ENCODE results near the gene FOXP1.
A peak's percentile ranks its signal among the peaks of the same experiment; 100 is the strongest.

FOXP1 gene

DNA sequence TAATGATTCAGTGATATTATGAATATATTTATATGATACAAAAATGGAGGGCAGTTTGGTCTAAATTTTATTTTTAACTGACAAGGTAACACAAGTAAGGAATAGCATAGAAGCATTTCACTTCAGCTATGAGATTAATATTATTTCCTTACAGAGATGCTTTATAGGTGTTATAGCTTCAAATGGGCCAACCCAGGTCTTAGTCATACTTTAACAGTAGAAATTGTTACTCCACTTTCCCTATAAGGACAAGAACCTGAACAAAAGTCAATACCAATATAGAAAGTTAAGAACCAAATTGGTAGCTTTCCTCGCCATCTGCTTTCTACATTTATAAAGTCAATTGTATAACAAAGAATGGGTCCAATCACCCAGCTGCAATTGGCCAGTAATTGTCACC, 570.6 kb downstream of the FOXP1 start:
- DNase-seq, result no peak

DNA sequence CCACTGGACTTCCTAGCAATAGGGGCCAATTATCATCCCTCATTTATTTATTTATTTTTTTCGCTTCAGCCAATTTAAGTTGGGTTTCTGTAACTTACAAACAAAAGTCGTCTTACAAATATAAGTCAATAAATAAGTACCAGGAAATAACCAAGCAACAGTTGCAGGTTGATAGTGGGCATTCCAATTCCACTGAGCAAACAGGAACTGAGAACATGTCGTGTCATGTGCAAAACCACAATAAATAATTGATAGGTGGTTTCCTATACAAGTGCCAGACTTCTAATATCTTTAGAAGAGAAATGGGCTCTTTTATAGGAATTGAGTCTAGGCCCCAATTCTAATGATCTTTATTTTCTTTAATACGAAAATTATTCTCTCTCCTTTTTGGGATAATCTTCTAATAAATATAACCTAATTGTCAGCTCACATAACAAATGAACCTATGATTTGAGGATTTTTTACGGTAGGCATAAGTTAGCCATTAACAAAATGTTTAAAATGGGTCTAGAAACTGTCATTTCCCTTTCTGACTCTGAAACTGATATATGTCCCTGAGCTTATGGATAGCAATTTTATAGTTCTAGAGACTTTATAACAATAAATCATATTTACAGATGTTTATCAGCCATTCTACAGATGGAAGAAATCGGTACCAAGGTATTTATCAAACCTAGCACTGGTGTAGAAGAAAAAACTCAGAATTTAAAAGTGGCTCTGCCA, 571.8 kb downstream of the FOXP1 start:
- no peak for DNase-seq

DNA sequence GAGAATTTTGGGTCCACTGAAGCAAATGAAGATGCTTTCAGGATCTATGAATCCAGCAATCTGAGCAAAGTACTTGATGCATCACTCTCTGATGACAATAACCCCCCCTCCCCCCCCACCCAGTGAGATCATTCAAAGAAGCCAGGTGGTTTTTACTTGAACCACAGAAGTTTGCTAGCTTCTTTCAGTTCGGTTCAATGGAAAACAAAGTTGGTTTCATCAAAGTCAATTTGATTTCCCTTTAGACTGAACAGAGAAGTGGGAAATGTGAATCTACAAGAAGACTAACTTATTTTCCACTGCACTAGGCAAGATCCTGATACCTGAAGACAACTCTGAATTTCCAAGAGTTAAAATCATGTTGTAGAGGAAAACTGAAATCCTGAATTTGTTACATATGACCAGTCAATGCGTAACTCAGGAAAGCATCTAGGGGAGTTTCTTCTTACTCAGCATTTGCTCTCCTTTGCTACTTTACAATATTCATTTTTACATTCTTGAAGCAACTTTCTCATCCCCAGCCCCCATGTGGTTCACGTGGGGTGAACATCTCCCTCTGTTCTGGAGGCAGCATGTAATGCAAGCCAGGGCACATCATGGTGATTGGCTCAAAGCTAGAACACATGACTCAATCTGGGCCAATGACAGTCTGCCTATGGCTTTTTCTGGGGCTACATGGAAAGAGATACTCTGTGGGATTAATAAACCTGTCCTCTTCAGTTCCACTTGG, 572.6 kb downstream of the FOXP1 start:
- peak; percentile 60 for DNase-seq

DNA sequence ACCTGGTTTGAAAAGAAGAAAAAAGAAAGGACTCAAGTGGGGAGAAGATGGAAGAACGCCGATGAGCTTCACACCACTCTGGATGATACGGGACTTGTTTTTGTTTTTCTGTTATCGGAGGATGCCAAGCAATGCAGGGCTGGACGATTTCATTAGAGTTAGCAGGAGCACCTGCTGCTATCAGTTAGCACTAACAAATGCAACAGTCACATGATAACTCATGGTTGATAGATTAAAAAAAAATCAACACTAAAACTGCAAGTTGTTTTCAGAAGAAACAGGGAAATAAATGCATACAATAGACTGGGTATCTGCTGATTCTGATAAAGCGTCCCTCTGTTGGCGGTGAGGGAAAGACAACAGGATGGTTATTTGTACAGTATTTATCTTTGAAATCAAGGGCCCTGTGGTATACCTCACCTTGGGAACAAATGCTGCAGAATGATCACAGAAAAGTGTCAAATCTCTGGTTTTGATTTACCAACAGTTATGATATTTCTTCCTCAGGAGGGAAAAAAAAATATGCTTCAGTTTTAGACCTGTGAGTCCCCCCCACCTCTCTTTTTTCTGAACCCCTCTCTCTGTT, 575.1 kb downstream of the FOXP1 start:
- DNase-seq, result no peak

DNA sequence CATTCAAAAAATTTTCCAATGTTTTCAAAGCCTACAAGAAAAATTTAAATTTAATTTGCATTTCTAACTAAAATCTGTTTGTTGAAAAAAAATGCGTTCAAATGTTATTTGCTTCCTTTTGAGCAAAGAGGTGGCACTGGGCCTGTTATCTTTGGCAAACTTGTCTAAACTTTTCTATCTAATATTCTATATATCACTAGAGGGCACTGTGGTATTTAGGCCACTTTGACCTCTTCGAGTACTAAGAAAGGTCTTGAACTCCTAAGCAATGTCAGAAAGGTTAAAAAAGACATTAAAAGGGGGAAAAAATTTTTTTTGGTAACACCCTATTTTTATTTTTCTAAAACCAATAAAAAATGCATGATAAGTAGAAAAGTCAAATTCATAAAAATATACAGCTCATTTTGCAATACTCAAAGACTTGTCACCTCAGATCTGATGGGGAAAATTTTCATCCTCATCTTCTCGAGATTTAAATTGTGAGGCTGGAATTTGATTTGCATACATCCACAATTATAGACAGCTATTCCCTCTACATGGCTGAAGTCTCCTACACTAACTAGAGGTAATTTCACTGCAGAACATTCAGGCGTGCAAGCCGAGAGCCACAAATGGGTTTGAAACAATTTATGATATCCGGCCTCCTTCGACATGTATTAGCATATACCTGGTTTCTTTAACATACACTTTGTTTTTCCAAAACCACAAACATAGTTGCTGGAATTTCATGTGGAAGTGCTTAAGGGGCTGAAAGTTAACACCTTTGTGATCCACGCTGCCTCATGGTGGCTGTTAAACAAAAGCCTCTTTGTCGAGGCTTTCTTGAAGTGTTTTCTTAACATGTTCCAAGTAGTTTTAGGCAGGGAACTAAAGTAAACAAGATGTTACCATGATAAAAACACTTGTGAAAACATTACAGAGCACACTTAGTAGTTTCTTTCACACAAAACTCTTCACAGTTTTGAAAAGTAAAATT, 576.4 kb downstream of the FOXP1 start:
- DNase-seq, result no peak

DNA sequence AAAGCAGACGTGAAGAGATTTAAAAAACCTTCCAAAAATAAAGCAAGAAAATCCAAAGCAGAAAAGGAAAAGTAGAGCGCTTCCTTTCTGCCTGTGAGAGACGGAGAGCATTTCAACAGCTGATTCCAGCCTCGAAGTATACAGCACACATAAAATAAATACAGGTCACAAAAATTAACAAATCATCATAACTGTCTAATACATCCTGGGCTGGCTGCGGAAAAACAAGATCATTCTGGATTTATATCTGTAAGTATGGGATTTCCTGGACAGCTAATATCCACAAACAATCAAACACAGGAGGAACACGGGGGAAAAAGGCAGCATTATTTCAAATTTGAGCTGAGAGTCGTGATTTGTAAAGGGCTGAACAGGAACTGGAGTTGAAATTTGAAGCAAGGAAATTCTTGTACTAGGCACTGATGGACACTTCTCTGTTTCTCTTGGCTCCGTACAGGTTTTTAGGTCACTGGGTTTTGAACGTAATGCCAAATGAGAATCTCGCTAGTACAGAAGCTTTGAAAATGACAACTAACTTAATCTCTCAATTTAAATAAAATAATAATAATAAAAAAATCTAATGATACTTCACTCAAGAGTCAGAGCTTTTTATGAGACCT, 577.7 kb downstream of the FOXP1 start:
- no peak for DNase-seq

DNA sequence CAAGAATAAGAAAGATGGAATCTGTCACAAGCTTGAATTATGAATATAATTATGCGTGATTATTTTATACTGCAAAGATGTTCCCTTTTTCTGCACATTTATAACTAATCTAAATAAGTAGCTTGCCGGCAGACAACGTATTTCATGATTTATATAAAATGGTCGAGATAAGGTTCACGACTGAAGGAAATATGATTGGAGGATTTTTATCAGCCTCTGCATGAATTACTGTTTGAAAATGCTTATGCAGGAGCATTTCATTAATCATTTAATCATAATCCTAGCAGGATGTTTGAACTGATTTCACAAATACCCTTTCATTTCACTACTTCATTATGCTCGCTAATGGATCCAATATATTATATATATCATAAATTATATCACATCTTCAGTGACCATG, 580.0 kb downstream of the FOXP1 start:
- DNase-seq, result no peak

DNA sequence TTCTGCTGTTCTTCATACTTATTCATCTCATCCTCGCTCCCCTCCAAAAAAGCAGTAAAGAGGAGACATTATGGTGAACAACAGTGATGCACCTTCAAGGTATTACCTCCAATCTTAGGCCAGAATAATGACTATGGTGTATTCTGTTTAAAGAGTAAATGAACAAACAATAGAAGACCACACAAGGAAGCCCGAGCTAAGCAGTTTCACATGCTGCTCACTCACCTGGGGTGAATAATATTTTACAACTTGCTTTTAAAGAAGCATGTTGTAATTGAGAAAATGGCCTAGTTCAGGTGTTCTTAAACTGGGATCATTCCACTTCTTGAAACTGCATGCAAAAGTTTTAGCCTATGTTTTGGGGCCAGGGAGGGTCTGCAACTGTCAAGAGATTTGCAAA, 581.2 kb downstream of the FOXP1 start:
- DNase-seq, result no peak

DNA sequence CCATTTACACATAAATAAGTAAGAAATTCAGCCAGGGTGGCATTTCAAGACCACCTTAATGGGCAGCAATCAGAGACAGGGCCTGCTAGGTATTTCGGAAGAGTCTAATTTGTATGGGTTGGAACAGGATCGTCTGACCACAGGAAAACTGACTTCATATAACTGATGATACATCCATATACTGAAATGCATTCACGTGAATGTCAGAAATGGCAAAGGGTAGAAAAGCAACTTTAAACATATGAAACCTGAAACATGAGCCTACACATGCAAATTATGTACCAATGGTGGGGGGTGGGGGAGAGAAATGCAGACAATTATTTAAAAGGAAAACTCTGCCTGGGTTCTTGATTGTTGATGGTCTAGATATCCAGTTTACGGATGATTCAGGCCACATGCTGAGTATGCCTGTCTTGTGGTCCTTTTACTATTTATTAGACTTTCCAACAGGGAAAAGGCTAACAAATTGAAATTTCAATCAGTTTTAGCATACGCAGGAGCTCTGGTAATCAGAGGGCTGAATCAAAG, 582.2 kb downstream of the FOXP1 start:
- no peak for DNase-seq

DNA sequence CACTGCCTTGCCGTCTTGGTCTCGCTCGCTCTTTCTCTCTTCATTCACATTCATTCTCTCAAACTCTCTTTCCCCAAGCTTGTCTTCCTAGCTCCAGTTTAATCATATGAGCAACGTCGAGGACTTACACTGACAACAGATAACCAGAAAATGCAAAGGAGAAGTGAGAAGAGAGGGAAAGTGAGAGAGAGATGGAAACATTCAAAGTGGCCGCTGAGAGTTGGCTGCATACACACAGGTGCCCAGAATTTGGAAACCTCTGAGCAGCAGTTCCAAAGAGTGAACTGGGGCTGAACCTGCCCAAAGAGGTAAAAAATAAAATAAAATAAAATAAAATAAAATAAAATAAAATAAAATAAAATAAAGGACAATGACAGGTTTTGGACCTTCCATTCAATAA, 583.0 kb downstream of the FOXP1 start:
- DNase-seq, result no peak

DNA sequence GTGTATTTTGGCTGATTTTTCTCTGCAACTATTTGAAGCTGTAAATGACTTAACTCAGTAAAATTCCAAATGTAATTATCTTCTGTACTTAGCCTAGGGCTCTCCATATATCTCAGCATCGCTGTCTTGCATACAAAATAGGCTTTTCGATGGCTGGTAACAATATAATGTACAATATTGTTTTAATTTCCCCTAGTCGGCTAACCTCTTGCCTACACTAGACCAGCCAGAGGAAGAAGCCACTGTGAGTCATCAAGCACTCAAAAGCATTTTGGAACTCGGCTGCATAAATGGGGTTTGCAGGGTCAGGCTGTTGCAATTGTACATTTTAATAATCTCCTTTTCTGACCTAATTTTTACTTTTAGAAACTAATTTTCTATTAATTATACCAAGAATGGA, 583.8 kb downstream of the FOXP1 start:
- DNase-seq, result no peak

DNA sequence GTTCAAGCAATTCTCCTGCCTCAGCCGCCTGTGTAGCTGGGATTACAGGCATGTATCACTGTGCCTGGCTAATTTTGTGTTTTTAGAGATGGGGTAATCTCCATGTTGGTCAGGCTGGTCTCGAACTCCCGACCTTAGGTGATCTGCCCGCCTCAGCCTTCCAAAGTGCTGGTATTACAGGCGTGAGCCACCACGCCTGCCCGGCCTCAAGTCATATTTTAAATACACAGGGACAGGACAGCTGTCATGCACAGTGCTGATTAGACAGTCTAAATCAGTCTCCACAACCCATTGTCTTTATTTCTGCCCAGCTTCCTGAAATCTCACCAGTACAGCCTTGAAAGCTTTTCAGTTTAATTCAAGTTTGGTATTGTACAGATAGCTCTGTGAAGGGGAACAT, 587.4 kb downstream of the FOXP1 start:
- no peak for DNase-seq

DNA sequence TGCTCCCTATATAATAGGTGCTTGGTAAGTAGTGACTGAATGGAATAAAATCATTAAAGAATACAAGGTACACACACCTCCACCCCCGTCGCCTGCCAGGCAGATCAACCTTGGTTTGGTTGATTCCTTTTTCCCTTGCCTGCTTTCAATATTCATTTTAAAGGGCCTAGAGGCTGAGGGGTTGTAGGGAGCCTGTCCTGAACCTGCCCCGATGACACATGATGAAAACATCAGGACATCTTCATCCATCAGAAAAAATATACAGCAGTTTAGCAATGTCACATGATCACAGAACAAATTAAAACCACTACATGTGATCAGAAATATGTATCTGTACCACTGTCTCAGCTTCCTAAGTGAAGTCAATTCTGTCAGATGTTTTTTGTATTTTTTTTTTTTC, 588.9 kb downstream of the FOXP1 start:
- DNase-seq, result no peak

DNA sequence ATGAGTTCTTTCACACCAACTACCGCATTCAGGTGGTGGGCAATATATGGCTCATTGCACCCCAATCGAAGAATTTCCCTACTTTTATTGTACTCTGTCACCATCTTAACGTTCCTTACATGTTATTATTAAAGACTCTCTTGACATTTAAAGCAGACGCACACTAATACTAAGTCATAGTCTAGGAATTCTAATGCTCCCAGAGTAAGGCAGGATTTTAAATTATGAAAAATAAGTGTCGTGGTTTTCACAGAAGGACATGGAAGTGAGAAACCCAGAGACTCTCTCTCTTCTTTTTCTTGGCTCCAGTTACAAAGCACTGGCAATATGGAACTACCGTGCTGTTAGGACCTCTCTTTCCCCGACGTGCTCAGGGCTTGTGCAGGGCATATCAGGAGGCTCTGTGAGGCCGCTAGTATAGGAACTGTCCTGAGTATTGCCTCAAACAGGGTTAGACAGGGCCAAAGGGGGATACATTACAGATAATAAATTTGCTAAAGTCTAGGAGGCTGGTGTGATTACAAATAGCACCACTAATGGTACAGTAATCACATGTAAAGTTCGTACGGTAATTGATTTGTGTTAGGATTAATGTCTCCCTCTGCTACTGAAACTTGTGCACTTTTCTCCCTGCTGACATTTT, 590.8 kb downstream of the FOXP1 start:
- no peak for DNase-seq

DNA sequence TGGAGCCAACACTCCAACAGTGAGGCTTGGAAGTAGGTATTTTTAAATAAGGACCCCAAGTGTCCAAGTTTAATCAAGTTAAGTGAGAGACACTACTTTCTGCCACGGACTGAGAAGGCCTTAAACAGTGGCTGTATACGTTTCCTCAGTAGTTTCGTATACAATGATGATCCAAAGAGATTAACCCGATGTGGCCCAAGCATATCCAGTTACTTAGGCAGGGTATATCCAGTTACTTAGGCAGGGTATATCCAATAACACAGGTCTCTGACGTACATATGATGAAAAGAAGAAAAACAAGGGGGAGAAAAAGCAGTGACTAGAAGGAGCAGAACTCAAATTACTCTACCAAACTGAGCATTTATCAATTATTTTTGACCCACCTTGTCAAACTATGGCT, 591.4 kb downstream of the FOXP1 start:
- DNase-seq, result no peak

DNA sequence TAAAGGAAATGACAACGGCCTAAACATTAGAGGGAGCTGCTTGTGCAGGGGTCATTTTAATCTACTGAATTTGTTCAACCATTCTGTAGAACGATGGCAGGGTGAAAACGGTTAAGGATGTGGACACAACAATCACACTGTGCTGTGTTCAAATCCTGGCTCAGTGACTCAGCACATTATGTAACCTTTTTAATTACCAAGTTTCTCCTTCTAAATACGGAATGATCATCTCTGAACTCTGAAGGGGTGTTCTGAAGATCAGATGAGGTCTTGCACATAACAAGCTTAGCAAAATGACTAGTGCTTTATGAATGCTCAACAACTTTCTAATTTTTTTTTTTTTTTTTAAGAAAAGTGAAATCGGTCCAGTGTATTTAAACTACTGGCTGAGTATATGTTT, 592.8 kb downstream of the FOXP1 start:
- DNase-seq, result no peak

DNA sequence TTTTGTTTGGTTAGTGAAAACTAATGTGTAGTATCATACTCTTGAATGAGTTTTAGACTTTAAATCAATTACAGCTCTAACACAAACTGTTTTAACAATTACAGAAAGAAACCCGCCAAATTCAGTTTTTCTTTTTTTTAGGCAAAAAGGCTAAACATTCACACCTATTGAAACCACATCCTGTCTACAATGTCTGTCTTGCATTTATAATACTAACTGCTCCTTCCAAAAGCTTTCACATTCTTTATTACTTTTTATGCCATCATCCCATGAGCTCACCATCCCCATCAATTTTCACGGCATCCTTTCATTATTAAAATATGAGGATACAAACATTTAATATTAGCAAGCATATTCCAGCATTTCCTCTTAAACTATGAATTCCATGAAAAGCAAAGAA, 593.3 kb downstream of the FOXP1 start:
- DNase-seq, result no peak

DNA sequence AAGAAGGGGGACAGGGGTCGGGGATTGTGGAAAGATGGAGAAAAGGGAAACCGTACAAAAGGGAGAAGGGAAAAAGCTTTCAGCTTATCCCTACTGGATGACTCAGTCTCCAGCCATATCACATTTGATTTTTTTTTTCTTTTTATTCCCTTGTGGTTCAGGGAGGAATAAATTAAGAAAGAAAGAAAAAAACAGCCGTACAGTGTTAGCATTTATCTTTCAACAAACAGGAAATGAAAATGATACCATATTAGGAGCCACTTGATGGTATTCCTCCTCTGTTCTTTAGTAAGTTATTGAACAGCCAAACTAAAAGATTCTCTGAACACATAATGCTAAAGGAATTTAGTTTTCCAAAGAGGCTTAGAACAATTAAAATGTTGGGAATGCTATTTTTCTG, 594.4 kb downstream of the FOXP1 start:
- DNase-seq, result no peak

DNA sequence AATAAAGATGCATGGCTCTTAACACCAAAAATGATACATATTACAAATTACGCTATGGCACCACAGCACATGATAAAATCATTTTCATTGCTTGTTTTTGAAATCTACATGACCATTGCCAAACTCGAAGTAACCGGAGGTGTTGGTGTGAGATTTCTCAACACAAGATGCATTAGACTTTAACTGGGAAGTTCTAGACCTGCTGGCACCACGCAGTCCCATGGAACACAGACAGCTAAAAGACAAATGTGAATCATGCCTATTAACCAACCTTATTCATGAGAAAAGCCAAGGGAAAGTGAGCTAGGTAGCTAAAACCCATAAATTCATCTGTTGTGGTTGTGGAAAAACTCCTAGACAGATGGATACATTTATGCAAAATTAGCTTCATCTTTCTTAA, 595.4 kb downstream of the FOXP1 start:
- DNase-seq, result no peak

DNA sequence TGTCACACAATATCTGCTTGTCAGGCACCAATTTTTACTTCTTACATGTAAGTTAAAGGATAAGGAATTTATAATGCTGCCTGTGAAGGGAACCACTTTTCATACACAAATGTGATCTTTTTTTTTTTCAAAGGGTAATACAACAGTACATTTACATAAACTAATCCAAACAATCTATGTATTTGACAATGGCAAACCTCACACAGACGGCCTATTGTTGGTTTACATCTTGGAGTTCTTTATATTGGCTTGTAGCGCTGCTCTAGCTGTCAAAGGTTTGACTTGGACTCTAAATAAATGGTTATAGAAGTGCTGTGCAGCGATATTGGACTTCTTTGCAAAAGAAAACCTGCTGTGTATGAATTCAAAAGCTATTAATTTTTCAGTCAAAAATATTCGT, 598.0 kb downstream of the FOXP1 start:
- no peak for DNase-seq

DNA sequence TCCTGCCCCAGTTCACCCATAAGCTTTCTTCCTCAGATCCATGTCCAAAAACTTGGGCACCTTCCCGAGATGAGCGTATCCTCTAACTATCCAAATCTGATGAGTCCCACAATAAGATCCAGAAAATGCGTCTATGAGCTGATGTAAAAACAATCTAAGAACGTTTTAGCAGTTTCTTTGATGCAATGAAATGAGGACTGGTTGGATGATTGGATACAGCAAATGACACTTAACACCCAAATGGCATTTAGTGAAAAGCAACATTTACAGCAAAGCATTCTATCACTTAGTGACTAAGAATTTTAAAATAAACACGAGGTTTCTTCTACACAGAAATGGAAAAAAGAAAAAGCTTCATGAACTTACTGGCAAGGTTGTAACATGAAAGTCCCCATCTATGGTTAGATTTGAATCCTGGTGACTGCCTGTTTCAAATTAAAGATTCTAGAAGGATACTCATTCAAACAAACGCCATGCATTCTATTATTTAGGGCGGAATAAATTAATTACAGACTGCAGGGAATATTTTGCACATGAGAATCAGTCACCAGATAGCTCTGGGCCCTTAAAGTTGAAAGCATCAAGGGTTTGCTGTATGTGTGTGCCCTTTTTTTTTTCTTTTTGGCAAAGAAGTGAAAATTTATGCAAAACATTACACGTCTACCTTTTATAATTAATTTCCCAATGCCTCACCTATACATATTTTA, 598.6 kb downstream of the FOXP1 start:
- no peak for DNase-seq

All from effector CD8-positive, alpha-beta T cell (primary cell).